HG03066 (cell line): Measurements from ENCODE around the gene SUZ12.
"Not testable (repeated sequence)": the region's sequence is repeated elsewhere in the genome, so short reads cannot be mapped to it uniquely, and the experiment has no call there.

Experiments used
- ATAC-seq: cut with Tn5 transposase; IDR thresholded peaks from one replicate; pipeline ENCODE4 v1.9.1; 2021; ENCODE audit warnings: low read depth; ENCODE audit not compliant: unreplicated experiment

The SUZ12 gene

GRCh38 chr17:32033223-32033622 is 96.4 kb downstream of the SUZ12 start:
- no peak for ATAC-seq

- not testable (repeated sequence) for ATAC-seq
Measured at GRCh38 chr17:32033812-32034211, 97.0 kb downstream of the SUZ12 start.

- not testable (repeated sequence) for ATAC-seq
Measured at GRCh38 chr17:32040246-32040645, 103.4 kb downstream of the SUZ12 start.

GRCh38 chr17:32041306-32041875 is 104.6 kb downstream of the SUZ12 start:
- ATAC-seq = not testable (repeated sequence)

- not testable (repeated sequence) for ATAC-seq
Measured at GRCh38 chr17:32042266-32042665, 105.5 kb downstream of the SUZ12 start.

- not testable (repeated sequence) for ATAC-seq
Measured at GRCh38 chr17:32045611-32046010, 108.8 kb downstream of the SUZ12 start.

GRCh38 chr17:32047663-32048062 is 110.9 kb downstream of the SUZ12 start:
- not testable (repeated sequence) for ATAC-seq
